GM18505 (cell line): Measurements from ENCODE around the gene HOXD3.

ENCODE experiments used
- ATAC-seq: cut with Tn5 transposase; IDR thresholded peaks from one replicate; pipeline ENCODE4 v1.9.1; 2021; ENCODE audit not compliant: unreplicated experiment
- POLR2A ChIP-seq: IDR thresholded peaks from 4 replicates; pipeline ENCODE4 v1.6.1; 2011; ENCODE audit warnings: borderline replicate concordance; ENCODE audit not compliant: insufficient read depth, insufficient read length; ENCODE audit errors: extremely low read depth

Gene HOXD3

GRCh38 chr2:176117162-176117822 lies 39.8 kb upstream of the HOXD3 start:
- ATAC-seq = no peak
- TF ChIP-seq POLR2A = no peak

GRCh38 chr2:176117823-176118371 lies 39.2 kb upstream of the HOXD3 start:
- ATAC-seq = no peak

DNA sequence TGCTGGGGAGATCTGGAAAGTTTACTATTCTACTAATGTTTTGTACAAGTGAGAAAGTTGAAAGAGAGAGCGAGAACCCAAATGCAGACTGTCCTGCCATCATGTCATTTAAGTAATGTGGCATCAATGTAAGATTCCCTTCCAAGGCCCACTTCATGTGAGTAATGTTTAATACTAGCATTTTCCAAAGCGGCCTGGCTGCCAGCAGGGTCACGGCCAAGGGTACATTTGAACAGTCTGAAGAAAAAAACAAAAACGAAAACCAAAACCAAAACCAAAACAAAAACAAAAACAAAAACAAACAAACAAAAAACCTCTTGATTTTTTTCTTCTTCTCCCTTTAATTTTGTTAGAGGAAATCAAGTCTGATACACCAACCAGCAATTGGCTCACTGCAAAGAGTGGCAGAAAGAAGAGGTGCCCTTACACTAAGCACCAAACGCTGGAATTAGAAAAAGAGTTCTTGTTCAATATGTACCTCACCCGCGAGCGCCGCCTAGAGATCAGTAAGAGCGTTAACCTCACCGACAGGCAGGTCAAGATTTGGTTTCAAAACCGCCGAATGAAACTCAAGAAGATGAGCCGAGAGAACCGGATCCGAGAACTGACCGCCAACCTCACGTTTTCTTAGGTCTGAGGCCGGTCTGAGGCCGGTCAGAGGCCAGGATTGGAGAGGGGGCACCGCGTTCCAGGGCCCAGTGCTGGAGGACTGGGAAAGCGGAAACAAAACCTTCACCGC lies 38.3 kb upstream of the HOXD3 start:
- no peak for ATAC-seq
- no peak for TF ChIP-seq POLR2A

More at GRCh38 chr2:176117823-176118371, 39.2 kb upstream of the HOXD3 start:
- TF ChIP-seq POLR2A = no peak

DNA sequence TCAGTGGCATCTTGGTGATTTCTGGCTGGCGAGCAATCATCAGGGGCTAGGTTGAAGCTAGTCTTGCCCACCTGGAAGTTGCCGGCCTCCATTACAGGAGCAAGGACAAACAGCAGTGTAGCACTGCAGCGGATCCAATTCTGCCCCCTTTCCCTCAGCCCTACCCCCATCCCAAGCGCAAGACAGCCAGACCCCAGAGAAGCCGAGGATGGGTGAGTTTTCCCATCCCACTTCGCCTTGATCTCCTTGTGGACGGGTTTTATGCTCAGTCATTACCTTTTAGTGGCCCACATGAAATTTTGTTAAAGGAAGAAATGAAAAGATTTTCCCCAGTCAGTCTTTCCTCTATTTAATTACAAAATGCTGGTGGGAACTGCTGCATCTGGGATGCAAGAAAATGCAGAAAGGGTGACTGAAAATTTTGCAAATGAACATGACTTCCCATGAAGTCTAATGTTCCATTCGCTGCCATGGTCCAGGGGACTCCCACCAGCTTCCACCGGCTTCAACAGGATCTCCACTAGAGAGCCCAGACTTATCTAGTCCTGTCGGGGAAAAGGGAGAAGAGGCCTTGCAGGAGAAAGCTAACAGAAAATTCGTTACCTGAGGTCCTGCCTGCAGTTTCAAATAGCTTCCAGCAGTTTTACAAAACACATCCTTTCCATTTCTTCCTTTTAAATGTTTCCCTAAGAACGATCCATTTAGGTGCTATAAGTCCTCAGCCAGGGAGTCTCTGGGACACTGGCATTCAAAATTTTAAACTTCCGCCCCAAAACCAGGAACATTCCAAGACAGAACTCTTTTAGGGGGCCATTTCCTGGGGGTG lies 36.5 kb upstream of the HOXD3 start:
- no peak for ATAC-seq
- TF ChIP-seq POLR2A = no peak

DNA sequence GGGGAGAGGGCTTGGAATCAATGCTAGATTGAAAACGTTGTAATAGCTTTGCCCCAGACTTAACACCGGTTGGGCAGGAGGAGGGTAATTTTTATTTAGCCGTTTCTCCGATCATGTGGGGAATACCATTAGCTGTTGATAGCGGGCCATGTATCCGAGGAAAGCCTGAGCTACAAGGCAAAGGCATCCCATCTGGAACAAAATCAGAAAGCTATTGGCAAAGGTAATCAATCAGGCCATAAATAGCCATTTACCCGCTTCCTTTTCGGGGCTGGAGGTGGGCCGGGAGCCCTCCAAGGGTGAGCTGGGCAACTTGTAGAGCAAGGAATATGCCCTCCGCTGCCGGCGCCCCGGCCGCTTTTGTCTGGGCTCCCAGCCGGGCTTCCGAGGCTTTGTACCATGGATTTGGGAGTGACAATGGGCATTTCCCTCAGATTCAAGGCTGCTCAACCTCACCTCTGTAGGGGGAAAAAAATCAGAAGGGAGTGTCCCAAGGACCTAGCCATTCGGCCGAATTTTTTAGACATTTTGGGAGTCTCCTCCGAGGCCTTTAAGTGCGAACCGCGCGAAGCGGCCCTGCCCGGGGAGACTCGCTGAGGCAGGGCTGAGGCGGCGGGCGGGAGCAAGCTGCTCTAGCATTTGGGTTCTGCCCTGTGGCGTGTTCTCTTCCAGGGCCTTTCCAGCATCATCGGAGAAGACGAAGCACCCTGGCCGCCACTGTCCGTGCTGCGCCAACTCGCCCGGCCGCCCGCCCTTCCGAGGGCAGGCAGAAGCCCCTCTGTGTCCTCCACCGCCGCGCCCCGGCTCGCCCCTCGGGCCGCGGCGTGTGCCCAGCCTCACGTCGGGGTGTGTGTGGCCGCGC lies 35.7 kb upstream of the HOXD3 start:
- ATAC-seq = no peak
- TF ChIP-seq POLR2A = no peak

- no peak for TF ChIP-seq POLR2A
- ATAC-seq = no peak
Measured at GRCh38 chr2:176122052-176122682, 34.9 kb upstream of the HOXD3 start.

DNA sequence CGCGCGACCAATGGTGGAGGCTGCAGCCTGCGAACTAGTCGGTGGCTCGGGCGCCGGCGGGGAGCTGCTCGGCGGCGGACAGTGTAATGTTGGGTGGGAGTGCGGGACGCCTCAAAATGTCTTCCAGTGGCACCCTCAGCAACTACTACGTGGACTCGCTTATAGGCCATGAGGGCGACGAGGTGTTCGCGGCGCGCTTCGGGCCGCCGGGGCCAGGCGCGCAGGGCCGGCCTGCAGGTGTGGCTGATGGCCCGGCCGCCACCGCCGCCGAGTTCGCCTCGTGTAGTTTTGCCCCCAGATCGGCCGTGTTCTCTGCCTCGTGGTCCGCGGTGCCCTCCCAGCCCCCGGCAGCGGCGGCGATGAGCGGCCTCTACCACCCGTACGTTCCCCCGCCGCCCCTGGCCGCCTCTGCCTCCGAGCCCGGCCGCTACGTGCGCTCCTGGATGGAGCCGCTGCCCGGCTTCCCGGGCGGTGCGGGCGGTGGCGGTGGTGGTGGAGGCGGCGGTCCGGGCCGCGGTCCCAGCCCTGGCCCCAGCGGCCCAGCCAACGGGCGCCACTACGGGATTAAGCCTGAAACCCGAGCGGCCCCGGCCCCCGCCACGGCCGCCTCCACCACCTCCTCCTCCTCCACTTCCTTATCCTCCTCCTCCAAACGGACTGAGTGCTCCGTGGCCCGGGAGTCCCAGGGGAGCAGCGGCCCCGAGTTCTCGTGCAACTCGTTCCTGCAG lies 34.3 kb upstream of the HOXD3 start, which contains the start of gene HOXD9:
Gene HOXD9 (plus strand): TSS at position 37 of the 728 bp plus-strand sequence. CDS start 50 bp downstream, at position 87.
- TF ChIP-seq POLR2A = no peak
- ATAC-seq = no peak

- ATAC-seq = no peak
- no peak for TF ChIP-seq POLR2A
Measured at GRCh38 chr2:176123411-176124109, 33.5 kb upstream of the HOXD3 start.

DNA sequence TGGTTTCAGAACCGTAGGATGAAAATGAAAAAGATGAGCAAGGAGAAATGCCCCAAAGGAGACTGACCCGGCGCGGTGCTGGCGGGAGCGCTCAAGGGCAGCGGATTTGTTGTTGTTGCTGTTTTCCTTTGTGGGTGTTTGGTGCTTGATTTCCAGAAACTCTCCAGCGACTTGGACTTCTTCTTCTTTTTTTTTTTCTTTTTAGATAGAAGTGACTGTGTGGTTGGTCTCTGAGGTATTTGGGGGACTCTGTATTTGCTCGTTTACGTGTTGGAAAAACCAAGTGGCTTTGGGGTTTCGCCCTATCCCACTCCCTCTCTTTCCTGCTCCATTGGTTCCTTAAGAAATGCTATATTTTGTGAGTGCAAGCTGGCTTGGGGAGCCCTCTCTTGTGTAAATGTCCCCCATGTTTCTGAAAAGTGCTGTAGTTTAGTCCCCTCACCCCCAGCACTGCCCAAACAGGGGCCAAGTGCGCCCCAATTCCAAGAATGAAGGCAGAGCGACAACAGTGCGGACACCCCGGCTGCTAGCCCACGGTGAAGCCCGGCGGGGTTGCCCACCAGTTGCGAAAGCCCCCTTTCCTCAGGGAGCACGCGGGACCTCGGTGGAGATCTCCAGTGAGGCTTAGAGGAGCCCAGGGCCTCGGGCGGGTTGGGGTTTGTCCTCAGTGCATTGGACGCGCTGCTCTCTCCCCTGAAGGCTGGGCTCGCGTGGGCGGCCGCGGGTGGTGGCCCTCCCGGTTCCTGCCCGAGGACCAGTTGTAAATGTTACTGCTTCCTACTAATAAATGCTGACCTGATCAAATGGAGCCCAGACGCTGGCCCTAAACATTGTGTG lies 32.8 kb upstream of the HOXD3 start:
- no peak for TF ChIP-seq POLR2A
- no peak for ATAC-seq
